Dendritic cell treated with granulocyte-macrophage colony-stimulating factor and Interleukin-4, amounts not matched to agents 40 ng/mL and 50 ng/mL, for 4 days (primary cell): ENCODE measurements around the gene SERGEF.

Experiments used
- H3K27ac Mint-ChIP-seq: one replicate; pipeline ENCODE4 v1.8.0; 2022; ENCODE audit warnings: mild to moderate bottlenecking, mixed read lengths
- H3K27me3 Mint-ChIP-seq: one replicate; pipeline ENCODE4 v1.8.0; 2022; ENCODE audit warnings: mild to moderate bottlenecking, mixed read lengths
- H3K36me3 Mint-ChIP-seq: one replicate; pipeline ENCODE4 v1.8.0; 2022; ENCODE audit warnings: low read depth, mixed read lengths
- H3K4me1 Mint-ChIP-seq: one replicate; pipeline ENCODE4 v1.8.0; 2022; ENCODE audit warnings: low read depth, mixed read lengths
- H3K4me3 Mint-ChIP-seq: one replicate; pipeline ENCODE4 v1.8.0; 2022; ENCODE audit warnings: mild to moderate bottlenecking, moderate library complexity, mixed read lengths
- H3K9me3 Mint-ChIP-seq: one replicate; pipeline ENCODE4 v1.8.0; 2022; ENCODE audit warnings: mixed read lengths
- intact Hi-C: fragments of 100-400 bp; cut with micrococcal nuclease; formaldehyde crosslinking; loops from one replicate; pipeline ENCODE4 v1.15.0; 2022

Gene SERGEF

DNA sequence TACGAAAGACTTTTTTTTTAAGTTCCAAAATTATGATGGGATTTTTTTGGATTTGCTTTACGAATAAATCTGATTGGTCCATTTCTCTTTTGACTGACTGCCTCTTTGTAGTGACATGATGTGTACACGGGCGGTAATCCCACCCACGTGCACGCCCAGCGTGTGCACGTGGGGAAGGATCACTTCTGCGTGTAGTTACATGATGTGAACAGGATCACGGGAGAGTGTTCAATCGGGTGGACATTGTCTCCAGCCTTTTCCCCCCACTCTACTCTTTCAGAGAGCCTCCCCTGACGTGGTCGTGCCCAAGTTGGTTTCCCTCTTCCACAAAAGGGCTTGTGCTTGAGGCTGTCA, 235.1 kb downstream of the SERGEF start:
- Mint-ChIP-seq H3K27me3 (no peaks in the 10 kb centered on the region), H3K4me1 (no peaks in the 10 kb centered on the region), H3K36me3 (no peaks in the 10 kb centered on the region), H3K9me3 (no peaks in the 10 kb centered on the region), H3K27ac (no peak overlapping the region), H3K4me3 (no peak overlapping the region)
- intact Hi-C loops = no loop called here

- Mint-ChIP-seq H3K36me3 (no peaks in the 10 kb centered on the region), H3K4me3 (no peak overlapping the region), H3K4me1 (no peaks in the 10 kb centered on the region), H3K27me3 (no peaks in the 10 kb centered on the region), H3K27ac (no peak overlapping the region), H3K9me3 (no peaks in the 10 kb centered on the region)
- intact Hi-C loops = no loop called here
These were observed 235.6 kb downstream of the SERGEF start for GRCh38 chr11:17777086-17777737.

- Mint-ChIP-seq H3K9me3 (no peaks in the 10 kb centered on the region), H3K4me3 (no peak overlapping the region), H3K4me1 (no peaks in the 10 kb centered on the region), H3K36me3 (no peaks in the 10 kb centered on the region), H3K27me3 (no peaks in the 10 kb centered on the region), H3K27ac (no peak overlapping the region)
- intact Hi-C loops = no loop called here
These were observed 236.5 kb downstream of the SERGEF start for GRCh38 chr11:17776212-17776875.

DNA sequence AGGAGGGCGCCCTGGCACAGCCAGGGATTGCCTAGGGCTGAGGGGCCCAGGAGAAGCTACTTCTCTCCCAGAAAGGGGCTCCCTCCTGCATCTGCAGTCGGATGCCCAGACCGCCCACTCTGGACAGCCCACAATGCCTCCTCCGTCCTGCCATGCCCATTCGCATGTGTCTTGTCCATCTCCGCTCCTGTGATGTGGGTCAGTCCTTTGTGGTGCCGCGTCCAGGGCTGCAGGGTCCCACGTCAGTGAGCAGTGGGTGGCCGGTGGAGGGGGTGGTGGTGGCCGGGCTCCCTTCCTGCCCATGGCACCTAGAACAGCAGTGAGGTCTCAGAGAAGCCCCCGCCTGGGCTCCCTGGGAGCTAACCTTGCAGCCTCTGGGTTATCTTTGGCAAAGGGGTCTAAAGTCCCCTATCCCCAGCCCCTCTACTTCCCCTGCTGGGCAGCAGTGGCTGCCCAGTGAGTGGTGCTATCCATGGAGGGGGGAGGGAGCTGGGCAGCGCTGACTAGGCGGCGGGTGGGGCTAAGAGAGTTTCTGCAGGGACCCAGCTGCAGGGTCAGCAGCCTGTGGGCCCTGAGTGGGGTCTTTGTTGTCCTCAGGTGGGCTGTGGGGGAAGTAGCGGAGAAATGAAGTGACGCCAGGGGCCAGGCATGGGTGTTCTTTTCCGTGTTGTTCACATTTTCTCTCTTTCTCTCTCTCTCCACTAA, 237.2 kb downstream of the SERGEF start:
- Mint-ChIP-seq H3K27ac (no peak overlapping the region), H3K36me3 (no peaks in the 10 kb centered on the region), H3K27me3 (no peaks in the 10 kb centered on the region), H3K9me3 (no peaks in the 10 kb centered on the region), H3K4me1 (no peaks in the 10 kb centered on the region), H3K4me3 (no peak overlapping the region)
- intact Hi-C loops = no loop called here

- no peaks in the 10 kb centered on the region for H3K36me3 Mint-ChIP-seq
- H3K27ac Mint-ChIP-seq = no peak overlapping the region
- intact Hi-C loops = no loop called here
- H3K4me1 Mint-ChIP-seq = no peaks in the 10 kb centered on the region
- H3K4me3 Mint-ChIP-seq = no peak overlapping the region
- H3K27me3 Mint-ChIP-seq = no peaks in the 10 kb centered on the region
- H3K9me3 Mint-ChIP-seq = no peaks in the 10 kb centered on the region
These were observed 237.9 kb downstream of the SERGEF start for GRCh38 chr11:17775035-17775348.

DNA sequence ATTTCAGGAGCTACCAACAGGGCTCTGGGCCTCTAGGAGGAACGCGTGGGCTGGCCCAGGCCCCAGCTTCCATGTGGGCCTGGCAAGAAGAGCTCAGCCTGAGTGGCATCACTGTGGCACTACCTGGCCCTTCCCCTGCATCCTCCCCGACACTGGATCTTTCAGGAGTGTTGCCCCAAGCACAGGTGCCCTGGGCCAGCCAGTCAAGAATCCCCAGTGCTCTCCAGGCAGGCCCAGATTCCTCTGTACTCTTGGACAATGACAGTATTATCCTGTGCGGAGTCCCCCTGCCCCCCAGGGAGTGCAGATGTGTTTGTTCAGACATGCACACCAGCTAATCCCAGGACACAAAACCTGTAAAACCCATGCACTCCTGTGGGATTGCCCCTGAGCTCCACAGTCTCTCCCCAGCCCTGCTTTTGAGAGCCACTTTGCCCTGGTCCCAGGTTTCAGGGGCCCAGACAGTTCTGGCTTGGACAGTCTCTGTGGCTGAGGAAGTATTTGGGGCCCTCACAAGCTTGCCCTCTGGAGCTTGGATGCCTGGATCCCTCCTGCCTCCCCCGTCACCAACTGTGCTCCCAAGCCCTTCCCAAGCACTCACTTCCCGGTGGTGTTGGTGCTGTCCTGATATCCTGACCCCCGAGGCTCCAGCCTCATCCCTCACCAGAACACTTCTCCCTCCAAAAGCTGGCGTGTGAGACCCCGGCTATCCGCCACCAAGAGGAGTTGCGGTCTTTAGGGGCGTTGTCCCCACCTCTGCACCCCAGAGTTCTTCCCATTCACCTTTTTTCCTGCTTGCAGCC, 238.4 kb downstream of the SERGEF start:
- Mint-ChIP-seq H3K27me3 (no peaks in the 10 kb centered on the region), H3K4me3 (no peak overlapping the region), H3K4me1 (no peaks in the 10 kb centered on the region), H3K27ac (no peak overlapping the region), H3K36me3 (no peaks in the 10 kb centered on the region), H3K9me3 (no peaks in the 10 kb centered on the region)
- intact Hi-C loops = no loop called here

- Mint-ChIP-seq H3K9me3 (no peaks in the 10 kb centered on the region), H3K36me3 (no peaks in the 10 kb centered on the region), H3K4me3 (no peak overlapping the region), H3K4me1 (no peaks in the 10 kb centered on the region), H3K27ac (no peak overlapping the region), H3K27me3 (no peaks in the 10 kb centered on the region)
- intact Hi-C loops = no loop called here
These were observed 239.2 kb downstream of the SERGEF start for GRCh38 chr11:17773674-17774073.

GRCh38 chr11:17772704-17773600, 239.9 kb downstream of the SERGEF start:
- no peak overlapping the region for H3K27ac Mint-ChIP-seq
- intact Hi-C loops = no loop called here
- no peaks in the 10 kb centered on the region for H3K27me3 Mint-ChIP-seq
- H3K4me1 Mint-ChIP-seq = no peaks in the 10 kb centered on the region
- H3K9me3 Mint-ChIP-seq = no peaks in the 10 kb centered on the region
- no peaks in the 10 kb centered on the region for H3K36me3 Mint-ChIP-seq
- H3K4me3 Mint-ChIP-seq = no peak overlapping the region

- no peaks in the 10 kb centered on the region for H3K36me3 Mint-ChIP-seq
- H3K27me3 Mint-ChIP-seq = no peaks in the 10 kb centered on the region
- H3K27ac Mint-ChIP-seq = no peak overlapping the region
- H3K4me3 Mint-ChIP-seq = no peak overlapping the region
- H3K4me1 Mint-ChIP-seq = no peaks in the 10 kb centered on the region
- intact Hi-C loops = no loop called here
- H3K9me3 Mint-ChIP-seq = no peaks in the 10 kb centered on the region
These were observed 240.9 kb downstream of the SERGEF start for GRCh38 chr11:17771841-17772401.

DNA sequence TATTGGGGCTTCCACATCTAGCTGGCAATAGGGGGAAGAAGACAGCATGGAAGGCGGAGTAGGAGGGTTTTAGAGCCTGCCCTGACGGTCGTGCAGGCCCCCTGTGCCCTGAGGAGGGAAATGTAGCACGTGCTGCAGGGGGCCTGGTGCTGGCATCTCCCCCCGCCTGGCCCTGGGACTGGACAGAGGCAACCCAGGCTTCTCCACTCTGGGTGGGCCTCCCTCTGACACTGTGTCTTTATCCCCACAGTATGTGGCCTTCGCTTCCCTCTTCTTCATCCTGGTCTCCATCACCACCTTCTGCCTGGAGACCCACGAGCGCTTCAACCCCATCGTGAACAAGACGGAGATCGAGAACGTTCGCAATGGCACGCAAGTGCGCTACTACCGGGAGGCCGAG, 241.4 kb downstream of the SERGEF start:
- Mint-ChIP-seq H3K4me1 (no peaks in the 10 kb centered on the region), H3K4me3 (no peak overlapping the region), H3K9me3 (no peaks in the 10 kb centered on the region), H3K36me3 (no peaks in the 10 kb centered on the region), H3K27me3 (no peaks in the 10 kb centered on the region), H3K27ac (no peak overlapping the region)
- intact Hi-C loops = no loop called here

- Mint-ChIP-seq H3K9me3 (no peaks in the 10 kb centered on the region), H3K36me3 (no peaks in the 10 kb centered on the region), H3K27ac (no peak overlapping the region), H3K4me3 (no peak overlapping the region), H3K4me1 (no peaks in the 10 kb centered on the region), H3K27me3 (no peaks in the 10 kb centered on the region)
- intact Hi-C loops = no loop called here
These were observed 241.9 kb downstream of the SERGEF start for GRCh38 chr11:17770917-17771316.

DNA sequence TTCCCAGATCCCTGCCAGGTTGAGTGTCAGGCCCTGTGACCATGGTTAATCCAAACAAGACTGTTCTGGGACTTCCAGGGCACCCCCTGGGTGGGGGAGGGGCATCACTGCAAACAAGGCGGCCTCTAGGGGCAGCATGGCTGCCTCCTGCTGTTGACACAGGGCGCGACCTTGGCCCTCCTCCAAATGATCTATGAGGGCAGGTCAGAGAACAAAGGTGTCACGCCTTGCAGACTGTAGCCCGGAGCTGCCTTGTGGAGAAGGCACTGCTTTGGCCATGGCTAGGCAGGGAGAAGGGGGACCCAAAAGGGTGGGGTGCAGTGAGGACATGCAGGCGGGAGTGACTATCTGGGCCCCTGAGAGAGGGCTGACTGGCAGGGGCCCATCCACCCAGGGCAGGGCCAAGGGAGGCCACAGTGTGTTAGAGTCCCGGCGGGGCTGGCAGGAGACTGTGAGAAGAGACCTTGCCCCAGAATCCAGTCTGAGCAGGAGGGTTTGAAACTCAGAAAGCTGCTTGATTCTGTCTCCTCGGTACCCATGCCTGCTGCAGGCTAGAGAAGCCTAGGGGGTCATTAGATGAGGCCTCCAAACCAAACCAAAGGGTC, 242.7 kb downstream of the SERGEF start:
- no peak overlapping the region for H3K27ac Mint-ChIP-seq
- no peaks in the 10 kb centered on the region for H3K36me3 Mint-ChIP-seq
- intact Hi-C loops = no loop called here
- H3K4me3 Mint-ChIP-seq = no peak overlapping the region
- no peaks in the 10 kb centered on the region for H3K4me1 Mint-ChIP-seq
- no peaks in the 10 kb centered on the region for H3K27me3 Mint-ChIP-seq
- H3K9me3 Mint-ChIP-seq = no peaks in the 10 kb centered on the region

GRCh38 chr11:17769218-17769617, 243.6 kb downstream of the SERGEF start:
- intact Hi-C loops = no loop called here
- Mint-ChIP-seq H3K27ac (no peak overlapping the region), H3K9me3 (no peaks in the 10 kb centered on the region), H3K27me3 (no peaks in the 10 kb centered on the region), H3K4me3 (no peak overlapping the region), H3K4me1 (no peaks in the 10 kb centered on the region), H3K36me3 (no peaks in the 10 kb centered on the region)
